HUES64 (cell line): ENCODE measurements around the gene ROBO2.

Experiments used
- H3K27ac ChIP-seq: 2 replicates; pipeline ENCODE4 v1.7.0; 2013; ENCODE audit warnings: low read depth, low read length, inconsistent platforms
- H3K27me3 ChIP-seq: 2 replicates; pipeline ENCODE4 v1.6.1; 2013; ENCODE audit warnings: mild to moderate bottlenecking, low read length; ENCODE audit not compliant: insufficient read depth
- H3K36me3 ChIP-seq: 2 replicates; pipeline ENCODE4 v1.6.1; 2013; ENCODE audit warnings: mild to moderate bottlenecking, low read length; ENCODE audit not compliant: insufficient read depth
- H3K4me1 ChIP-seq: 2 replicates; pipeline ENCODE4 v1.6.1; 2013; ENCODE audit warnings: mild to moderate bottlenecking, low read length, moderate library complexity; ENCODE audit not compliant: insufficient read depth
- H3K4me3 ChIP-seq: 2 replicates; pipeline ENCODE4 v1.5.1; 2013; ENCODE audit warnings: mild to moderate bottlenecking, low read length, moderate library complexity
- H3K9ac ChIP-seq: 2 replicates; pipeline ENCODE4 v1.6.1; 2013; ENCODE audit warnings: mild to moderate bottlenecking, low read depth, low read length
- H3K9me3 ChIP-seq: 2 replicates; pipeline ENCODE4 v1.6.1; 2013; ENCODE audit warnings: low read depth, low read length; ENCODE audit not compliant: insufficient read depth
- WGBS: fragments of 150-250, 120-280 bp; methylation state at CpG from one replicate; pipeline ENCODE4 v1.1.7; 2013; ENCODE audit warnings: missing lambda C conversion rate; 5-methylcytosine and 5-hydroxymethylcytosine counted together

The ROBO2 gene

GRCh38 chr3:77491961-77492360, 452.1 kb downstream of the ROBO2 start:
- no CpG with 5 or more reads among the region's 1 CpG for WGBS

DNA sequence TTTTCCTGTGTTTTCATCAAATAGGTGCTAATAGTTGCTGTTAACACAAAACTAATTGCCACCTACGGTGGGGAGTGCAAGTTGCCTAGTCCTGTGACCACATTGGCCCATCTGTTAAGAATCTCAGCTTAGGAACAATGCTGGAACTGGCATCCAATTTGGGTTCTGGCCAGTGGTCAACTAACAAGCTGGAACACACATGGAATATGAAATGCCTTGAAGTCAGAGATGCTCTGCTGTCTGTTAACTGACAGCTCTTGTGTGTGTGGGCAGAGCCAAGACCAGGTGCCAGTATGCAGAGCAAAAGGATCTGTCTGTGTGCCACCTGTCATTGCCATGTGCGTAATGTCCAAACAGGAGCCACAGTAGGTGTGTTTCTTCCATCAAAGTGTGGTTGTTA, 460.8 kb downstream of the ROBO2 start:
- Histone ChIP-seq H3K36me3 (no peaks in the 10 kb centered on the region), H3K4me1 (no peaks in the 10 kb centered on the region), H3K4me3 (no peak overlapping the region), H3K9ac (no peak overlapping the region), H3K27me3 (no peaks in the 10 kb centered on the region), H3K27ac (no peak overlapping the region), H3K9me3 (no peaks in the 10 kb centered on the region)
- 94% methylated on average over 2 of the region's 2 CpGs for WGBS

More at GRCh38 chr3:77491961-77492360, 452.1 kb downstream of the ROBO2 start:
- Histone ChIP-seq H3K9me3 (no peaks in the 10 kb centered on the region), H3K27ac (no peak overlapping the region), H3K9ac (no peak overlapping the region), H3K27me3 (no peaks in the 10 kb centered on the region), H3K36me3 (no peaks in the 10 kb centered on the region), H3K4me1 (no peaks in the 10 kb centered on the region), H3K4me3 (no peak overlapping the region)

DNA sequence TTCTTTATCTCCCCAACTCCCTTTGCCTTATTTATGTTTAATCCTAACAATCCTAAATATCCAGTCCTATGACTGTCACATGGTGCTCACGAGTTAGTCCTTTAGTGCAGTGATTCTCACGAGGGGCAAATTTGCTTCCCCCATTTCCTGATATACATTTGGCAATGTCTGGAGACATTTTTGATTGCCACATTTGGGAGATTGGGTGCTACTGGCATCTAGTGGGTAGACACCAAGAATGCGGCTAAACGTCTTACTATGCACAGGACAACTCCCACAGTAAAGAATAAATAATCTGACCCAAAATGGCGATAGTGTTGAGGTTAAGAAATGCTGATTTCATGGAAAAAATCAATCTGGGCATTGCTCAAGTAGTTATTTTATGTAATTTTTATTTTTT, 466.5 kb downstream of the ROBO2 start:
- 97% methylated on average over 5 of the region's 5 CpGs for WGBS

DNA sequence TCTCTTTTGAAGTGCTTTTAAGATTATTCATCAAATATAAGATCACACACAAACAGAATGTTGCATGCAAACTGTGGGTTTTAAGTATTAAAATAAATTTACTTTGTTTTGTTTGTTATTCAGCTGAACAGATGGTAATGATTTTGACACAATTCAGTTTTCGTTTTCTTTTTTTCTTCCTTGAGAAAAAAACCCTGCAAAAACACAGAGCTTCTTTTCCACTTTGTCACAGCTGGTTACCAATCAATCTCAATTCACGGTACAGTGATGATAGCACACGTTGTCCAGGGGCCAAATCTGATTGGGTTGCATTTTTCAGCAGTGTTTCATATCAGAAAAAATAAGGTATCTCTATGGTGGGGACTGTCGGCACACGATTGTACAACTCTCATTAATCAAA, 473.6 kb downstream of the ROBO2 start:
- Histone ChIP-seq H3K4me3 (no peak overlapping the region), H3K27ac (no peak overlapping the region), H3K9me3 (no peaks in the 10 kb centered on the region), H3K36me3 (no peaks in the 10 kb centered on the region), H3K27me3 (no peaks in the 10 kb centered on the region), H3K9ac (no peak overlapping the region), H3K4me1 (peaks cover 4% of the 10 kb centered on the region; the same call in 1 of the 2 replicates)
- WGBS: 91% methylated on average over 5 of the region's 5 CpGs

More for the DNA sequence above, 466.5 kb downstream of the ROBO2 start:
- Histone ChIP-seq H3K9ac (no peak overlapping the region), H3K27me3 (no peaks in the 10 kb centered on the region), H3K4me3 (no peak overlapping the region), H3K9me3 (no peaks in the 10 kb centered on the region), H3K27ac (no peak overlapping the region), H3K4me1 (peaks cover 6% of the 10 kb centered on the region; the same call in 1 of the 2 replicates), H3K36me3 (no peaks in the 10 kb centered on the region)

- no peaks in the 10 kb centered on the region for H3K27me3 ChIP-seq
- no peak overlapping the region for H3K9ac ChIP-seq
- no peaks in the 10 kb centered on the region for H3K36me3 ChIP-seq
- H3K4me1 ChIP-seq: no peaks in the 10 kb centered on the region
- H3K27ac ChIP-seq: no peak overlapping the region
- H3K9me3 ChIP-seq: no peaks in the 10 kb centered on the region
- H3K4me3 ChIP-seq: no peak overlapping the region
These were observed 474.9 kb downstream of the ROBO2 start for GRCh38 chr3:77514766-77515165.

DNA sequence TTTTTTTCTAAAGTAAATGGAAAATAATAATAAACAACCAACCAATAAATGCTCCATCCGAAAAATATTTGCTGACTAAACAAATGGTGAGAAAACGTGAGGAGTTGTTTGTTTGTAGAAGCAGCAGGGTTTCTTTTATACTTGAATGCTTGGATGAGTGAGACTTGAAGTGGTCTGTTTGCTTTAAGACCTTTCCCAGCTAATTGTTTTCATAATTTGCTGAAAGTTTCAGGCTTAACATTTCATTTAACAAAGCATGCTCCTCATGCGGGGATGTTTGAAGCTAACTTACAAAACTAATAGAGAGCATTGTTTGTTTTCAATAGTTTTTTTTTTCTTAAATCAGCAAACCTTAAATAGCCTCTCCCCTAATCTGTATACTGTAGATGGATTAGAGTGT, 484.6 kb downstream of the ROBO2 start:
- Histone ChIP-seq H3K27me3 (peaks cover 15% of the 10 kb centered on the region), H3K9me3 (no peaks in the 10 kb centered on the region), H3K27ac (no peak overlapping the region), H3K4me1 (peaks cover 31% of the 10 kb centered on the region), H3K36me3 (no peaks in the 10 kb centered on the region), H3K4me3 (no peak overlapping the region), H3K9ac (no peak overlapping the region)
- 12% methylated on average over 2 of the region's 3 CpGs for WGBS

- Histone ChIP-seq H3K4me1 (peaks cover 31% of the 10 kb centered on the region), H3K9ac (no peak overlapping the region), H3K36me3 (no peaks in the 10 kb centered on the region), H3K27ac (no peak overlapping the region), H3K9me3 (no peaks in the 10 kb centered on the region), H3K4me3 (no peak overlapping the region), H3K27me3 (peaks cover 15% of the 10 kb centered on the region)
- 81% methylated on average over 2 of the region's 3 CpGs for WGBS
These were observed 485.2 kb downstream of the ROBO2 start for GRCh38 chr3:77524946-77525682.

- H3K9ac ChIP-seq: no peak overlapping the region
- no peak overlapping the region for H3K4me3 ChIP-seq
These were observed 486.7 kb downstream of the ROBO2 start for GRCh38 chr3:77526573-77527113.

GRCh38 chr3:77529522-77529921, 489.6 kb downstream of the ROBO2 start:
- H3K27ac ChIP-seq: no peak overlapping the region
- no peak overlapping the region for H3K9ac ChIP-seq
- H3K9me3 ChIP-seq: no peaks in the 10 kb centered on the region
- H3K36me3 ChIP-seq: no peaks in the 10 kb centered on the region
- H3K4me3 ChIP-seq: no peak overlapping the region
- H3K4me1 ChIP-seq: peaks cover 20% of the 10 kb centered on the region
- WGBS: 100% methylated on average over 1 of the region's 1 CpG
- H3K27me3 ChIP-seq: no peaks in the 10 kb centered on the region

More at GRCh38 chr3:77526573-77527113, 486.7 kb downstream of the ROBO2 start:
- Histone ChIP-seq H3K36me3 (no peaks in the 10 kb centered on the region), H3K27ac (no peak overlapping the region), H3K27me3 (peaks cover 15% of the 10 kb centered on the region), H3K9me3 (no peaks in the 10 kb centered on the region), H3K4me1 (peaks cover 31% of the 10 kb centered on the region)
- WGBS: 83% methylated on average over 3 of the region's 4 CpGs

- no peaks in the 10 kb centered on the region for H3K27me3 ChIP-seq
- no peak overlapping the region for H3K27ac ChIP-seq
- no peak overlapping the region for H3K4me3 ChIP-seq
- no peak overlapping the region for H3K9ac ChIP-seq
- no peaks in the 10 kb centered on the region for H3K36me3 ChIP-seq
- H3K4me1 ChIP-seq: peaks cover 9% of the 10 kb centered on the region
- H3K9me3 ChIP-seq: no peaks in the 10 kb centered on the region
- 96% methylated on average over 4 of the region's 4 CpGs for WGBS
These were observed 491.0 kb downstream of the ROBO2 start for GRCh38 chr3:77530870-77531269.

- Histone ChIP-seq H3K9me3 (no peaks in the 10 kb centered on the region), H3K9ac (no peak overlapping the region), H3K4me1 (peaks cover 7% of the 10 kb centered on the region), H3K36me3 (no peaks in the 10 kb centered on the region), H3K27me3 (no peaks in the 10 kb centered on the region), H3K4me3 (no peak overlapping the region), H3K27ac (no peak overlapping the region)
- 91% methylated on average over 2 of the region's 2 CpGs for WGBS
These were observed 495.2 kb downstream of the ROBO2 start for GRCh38 chr3:77535116-77535515.
